B cell (primary cell): ENCODE measurements around the gene DAZAP1. TPM values are rescaled to one million over a fixed set of nuclear protein-coding genes. Genes with fewer than 3 reads are reported as not detected.

Source experiments
- ATAC-seq: fragments of 200-7000 bp; cut with Tn5 transposase; one replicate; pipeline ENCODE4 v1.10.0; 2021; ENCODE audit warnings: low read depth, mild to moderate bottlenecking, moderate number of reproducible peaks, moderate library complexity
- CTCF ChIA-PET: fragments of 350-600 bp; sonication (Branson Sonifier 250); formaldehyde crosslinking; loops from one replicate; lab custom pipeline; 2021; ENCODE audit warnings: antibody characterized with exemption, inconsistent platforms; lab: Charles Lee
- POLR2A ChIA-PET: fragments of 350-600 bp; sonication (Branson Sonifier 250); formaldehyde crosslinking; loops from one replicate; lab custom pipeline; 2021; ENCODE audit warnings: antibody characterized with exemption; lab: Charles Lee
- DNase-seq: peaks from one replicate; pipeline ENCODE4 v3.0.0; 2013
- H2AFZ ChIP-seq: 2 replicates; pipeline ENCODE4 v1.6.1; 2012; ENCODE audit warnings: mild to moderate bottlenecking, low read depth, low read length; ENCODE audit not compliant: insufficient read depth, poor library complexity, severe bottlenecking
- H3K27ac ChIP-seq, 2 donors: 1 replicate in 1 of 2; 2 replicates in 1 of 2; pipeline ENCODE4 v1.5.1; 2012 to 2013; ENCODE audit warnings: low read length in 2 of 2, mild to moderate bottlenecking in 2 of 2, moderate library complexity in 1 of 2
- H3K27me3 ChIP-seq, 4 experiments: fragments of 200-600 bp in 1 of 4; sonication (generic) in 1 of 4; replicated peaks in 1 of 4; 1 replicate in 2 of 4; 2 replicates in 2 of 4; pipeline versions ENCODE4 v1.6.1 to v1.7.0; 2013 to 2016; ENCODE audit warnings: low read length in 3 of 4, mild to moderate bottlenecking in 2 of 4, mixed read lengths in 1 of 4, moderate library complexity in 1 of 4; ENCODE audit not compliant: insufficient read depth in 4 of 4, control insufficient read depth in 3 of 4; ENCODE audit errors: control extremely low read depth in 1 of 4
- H3K36me3 ChIP-seq, 2 experiments: replicated peaks in 1 of 2; 1 replicate in 1 of 2; 2 replicates in 1 of 2; pipeline versions ENCODE4 v1.6.1 to v1.7.1; 2013; ENCODE audit warnings: low read length in 1 of 2; ENCODE audit not compliant: insufficient read depth in 2 of 2, control insufficient read depth in 1 of 2; ENCODE audit errors: control extremely low read depth in 1 of 2, extremely low read depth in 1 of 2
- H3K4me1 ChIP-seq, 2 donors: fragments of 200-600 bp in 1 of 2; sonication (generic) in 1 of 2; 1 replicate in 1 of 2; 2 replicates in 1 of 2; pipeline versions ENCODE4 v1.5.1 to v1.6.1; 2013 to 2017; ENCODE audit warnings: low read length in 2 of 2; ENCODE audit not compliant: control insufficient read depth in 2 of 2, insufficient read depth in 2 of 2
- H3K4me2 ChIP-seq: replicated peaks from 2 replicates; pipeline ENCODE3; 2012; ENCODE audit warnings: mild to moderate bottlenecking, low read depth, low read length; ENCODE audit not compliant: poor library complexity, severe bottlenecking
- H3K4me3 ChIP-seq, 5 experiments: fragments of 200-600 bp in 1 of 5; sonication (generic) in 1 of 5; 1 replicate in 3 of 5; 2 replicates in 2 of 5; pipeline versions ENCODE4 v1.5.1 to v1.7.0; 2011 to 2016; ENCODE audit warnings: low read length in 4 of 5, mild to moderate bottlenecking in 4 of 5, low read depth in 2 of 5, control low read depth in 1 of 5, moderate library complexity in 1 of 5; ENCODE audit not compliant: insufficient read depth in 1 of 5; ENCODE audit errors: control extremely low read depth in 1 of 5, extremely low read depth in 1 of 5
- H3K79me2 ChIP-seq: fragments of 200-600 bp; sonication (generic); one replicate; pipeline ENCODE4 v1.6.0; 2016; ENCODE audit warnings: low read length; ENCODE audit not compliant: control insufficient read depth, insufficient read depth
- H3K9ac ChIP-seq: fragments of 200-600 bp; sonication (generic); 2 replicates; pipeline ENCODE4 v1.6.1; 2017; ENCODE audit warnings: mild to moderate bottlenecking, low read length, moderate library complexity
- H3K9me3 ChIP-seq, 3 donors: one replicate each; pipeline versions ENCODE4 v1.6.1 to v1.7.1; 2013; ENCODE audit warnings: low read length in 2 of 3; ENCODE audit not compliant: control insufficient read depth in 2 of 3, insufficient read depth in 1 of 3; ENCODE audit errors: control extremely low read depth in 1 of 3
- H4K20me1 ChIP-seq: 2 replicates; pipeline ENCODE4 v1.6.0; 2012; ENCODE audit warnings: mild to moderate bottlenecking, low read length; ENCODE audit not compliant: insufficient read depth, control insufficient read depth, poor library complexity, severe bottlenecking
- H3K27ac Mint-ChIP-seq: one replicate; pipeline ENCODE4 v1.8.0; 2021; ENCODE audit warnings: mixed read lengths
- H3K27me3 Mint-ChIP-seq: one replicate; pipeline ENCODE4 v1.8.0; 2021; ENCODE audit warnings: mixed read lengths
- H3K4me1 Mint-ChIP-seq: one replicate; pipeline ENCODE4 v1.8.0; 2021; ENCODE audit warnings: mixed read lengths
- H3K4me3 Mint-ChIP-seq: one replicate; pipeline ENCODE4 v1.8.0; 2021; ENCODE audit warnings: mixed read lengths
- H3K9me3 Mint-ChIP-seq: one replicate; pipeline ENCODE4 v1.8.0; 2022; ENCODE audit warnings: mixed read lengths; ENCODE audit not compliant: insufficient read depth
- CTCF ChIP-seq: fragments of 200-600 bp; IDR thresholded peaks from one replicate; pipeline ENCODE4 v1.8.0; 2022; ENCODE audit warnings: antibody characterized with exemption, mild to moderate bottlenecking
- EZH2 ChIP-seq: IDR thresholded peaks from 2 replicates; pipeline ENCODE4 v1.6.1; 2012; ENCODE audit warnings: borderline replicate concordance, low read depth, mild to moderate bottlenecking, moderate library complexity, low read length; ENCODE audit not compliant: insufficient read depth, poor library complexity, severe bottlenecking
- WGBS: methylation state at CpG from one replicate; pipeline ENCODE4 v1.1.5; 2013; ENCODE audit warnings: missing lambda C conversion rate; ENCODE audit not compliant: insufficient coverage; 5-methylcytosine and 5-hydroxymethylcytosine counted together
- intact Hi-C: fragments of 100-400 bp; cut with micrococcal nuclease; formaldehyde crosslinking; loops from one replicate; pipeline ENCODE4 v1.10.0; 2022
- polyA plus RNA-seq: library from polyadenylated mRNA; depleted of rRNA; stranded (reverse); fragments of >200 nt; gene quantifications from 2 replicates; pipeline ENCODE4 v1.2.3, GENCODE V29; 2012
- total RNA-seq, 2 donors: library from RNA; stranded (reverse); fragments of 120-200 nt in 1 of 2; gene quantifications; 1 replicate in 1 of 2; 2 replicates in 1 of 2; pipeline versions ENCODE4 v1.2.3 to v1.2.4, GENCODE V29; 2013 to 2022

DAZAP1 gene
- total and polyA plus RNA-seq, 2 donors (not counting 1 experiment from before 2014, with no cell fraction given), result 54.8 to 125 TPM

GRCh38 chr19:1421958-1422305, 14.5 kb downstream of the DAZAP1 start:
- ChIA-PET CTCF (no interaction called here), POLR2A (no interaction called here)
- TF ChIP-seq CTCF, result no peak
- TF ChIP-seq EZH2, result no peak
- Mint-ChIP-seq H3K4me3 (no peak overlapping the region), H3K9me3 (no peaks in the 10 kb centered on the region), H3K27me3 (no peaks in the 10 kb centered on the region), H3K4me1 (peaks cover 4% of the 10 kb centered on the region), H3K27ac (no peak overlapping the region)
- H3K27ac ChIP-seq, result no peak overlapping the region
- H3K27me3 ChIP-seq, result no peaks in the 10 kb centered on the region
- H3K9me3 ChIP-seq, result no peaks in the 10 kb centered on the region
- H3K4me2 ChIP-seq, result no peak overlapping the region
- no peaks in the 10 kb centered on the region for H3K4me1 ChIP-seq
- peaks cover 0 to 80% of the 10 kb centered on the region in 2 experiments for H3K36me3 ChIP-seq
- ATAC-seq (no peak), DNase-seq (no peak)
- no peak overlapping the region for H3K9ac ChIP-seq
- peaks cover 76% of the 10 kb centered on the region for H3K79me2 ChIP-seq
- intact Hi-C loops, result no loop called here
- 97% methylated on average over 22 of the region's 22 CpGs for WGBS
- no peak overlapping the region for H2AFZ ChIP-seq
- H4K20me1 ChIP-seq, result peaks cover 94% of the 10 kb centered on the region
- H3K4me3 ChIP-seq, result no peak overlapping the region

GRCh38 chr19:1422360-1422759, 15.0 kb downstream of the DAZAP1 start:
- no peaks in the 10 kb centered on the region for H3K27me3 Mint-ChIP-seq
- 94% methylated on average over 13 of the region's 16 CpGs for WGBS
- Histone ChIP-seq H3K4me3 (no peak overlapping the region), H3K9me3 (no peaks in the 10 kb centered on the region), H3K9ac (no peak overlapping the region), H3K36me3 (peaks cover 0 to 76% of the 10 kb centered on the region in 2 experiments), H3K27me3 (no peaks in the 10 kb centered on the region), H2AFZ (no peak overlapping the region), H3K79me2 (peaks cover 71% of the 10 kb centered on the region), H3K27ac (no peak overlapping the region), H3K4me2 (no peak overlapping the region), H4K20me1 (peaks cover 94% of the 10 kb centered on the region), H3K4me1 (no peaks in the 10 kb centered on the region)
- TF ChIP-seq EZH2 (no peak), CTCF (no peak)
- ChIA-PET POLR2A (no interaction called here), CTCF (no interaction called here)
- intact Hi-C loops, result no loop called here
- H3K27ac Mint-ChIP-seq, result no peak overlapping the region
- ATAC-seq (no peak), DNase-seq (no peak)
- peaks cover 3% of the 10 kb centered on the region for H3K4me1 Mint-ChIP-seq
- no peak overlapping the region for H3K4me3 Mint-ChIP-seq
- H3K9me3 Mint-ChIP-seq, result no peaks in the 10 kb centered on the region
